DOHH2 (cell line): ENCODE measurements around the gene PDRG1.

Experiments used
- EZH2phosphoT487 ChIP-seq: fragments of 200-600 bp; sonication (generic); IDR thresholded peaks from 2 replicates; pipeline ENCODE4 v1.6.1; 2017; ENCODE audit warnings: borderline replicate concordance, mild to moderate bottlenecking, antibody characterized with exemption, low read length, moderate library complexity, mixed read lengths
- TF ChIP-seq, protein P1 (sequence below): fragments of 200-600 bp; sonication (generic); IDR thresholded peaks from one replicate; pipeline ENCODE4 v1.5.1; 2014; ENCODE audit warnings: antibody characterized with exemption, mild to moderate bottlenecking, low read depth, low read length; ENCODE audit not compliant: poor library complexity, severe bottlenecking

DNA sequence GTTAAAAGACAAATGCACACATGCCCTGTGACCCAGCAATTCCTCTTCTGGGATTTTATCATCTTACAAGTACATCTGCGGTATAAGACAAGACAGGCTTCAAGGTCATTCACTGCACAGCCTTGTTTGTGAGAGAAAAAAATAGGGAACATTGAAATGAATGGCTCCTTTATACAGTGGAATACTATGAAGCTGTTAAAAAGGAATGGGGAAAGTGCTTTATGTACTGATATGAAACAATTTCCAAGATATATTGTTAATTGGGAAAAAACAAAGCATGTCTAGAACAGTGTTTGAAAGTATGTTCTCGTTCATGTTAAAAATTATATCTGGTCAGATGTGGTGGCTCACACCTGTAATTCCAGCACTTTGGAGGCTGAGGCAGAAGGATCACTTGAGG is 25.4 kb downstream of the PDRG1 start:
- TF ChIP-seq, protein P1, sequence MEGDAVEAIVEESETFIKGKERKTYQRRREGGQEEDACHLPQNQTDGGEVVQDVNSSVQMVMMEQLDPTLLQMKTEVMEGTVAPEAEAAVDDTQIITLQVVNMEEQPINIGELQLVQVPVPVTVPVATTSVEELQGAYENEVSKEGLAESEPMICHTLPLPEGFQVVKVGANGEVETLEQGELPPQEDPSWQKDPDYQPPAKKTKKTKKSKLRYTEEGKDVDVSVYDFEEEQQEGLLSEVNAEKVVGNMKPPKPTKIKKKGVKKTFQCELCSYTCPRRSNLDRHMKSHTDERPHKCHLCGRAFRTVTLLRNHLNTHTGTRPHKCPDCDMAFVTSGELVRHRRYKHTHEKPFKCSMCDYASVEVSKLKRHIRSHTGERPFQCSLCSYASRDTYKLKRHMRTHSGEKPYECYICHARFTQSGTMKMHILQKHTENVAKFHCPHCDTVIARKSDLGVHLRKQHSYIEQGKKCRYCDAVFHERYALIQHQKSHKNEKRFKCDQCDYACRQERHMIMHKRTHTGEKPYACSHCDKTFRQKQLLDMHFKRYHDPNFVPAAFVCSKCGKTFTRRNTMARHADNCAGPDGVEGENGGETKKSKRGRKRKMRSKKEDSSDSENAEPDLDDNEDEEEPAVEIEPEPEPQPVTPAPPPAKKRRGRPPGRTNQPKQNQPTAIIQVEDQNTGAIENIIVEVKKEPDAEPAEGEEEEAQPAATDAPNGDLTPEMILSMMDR = no peak
- TF ChIP-seq EZH2phosphoT487 = no peak
